ENCODE data around the gene ST6GAL2. TPM values are rescaled to one million over a fixed set of nuclear protein-coding genes. Genes with fewer than 3 reads are reported as not detected.

The ST6GAL2 gene
- polyA plus RNA-seq, 1 of the 3 experiments (the other 2 are of a cell fraction) = 0.77 TPM

DNA sequence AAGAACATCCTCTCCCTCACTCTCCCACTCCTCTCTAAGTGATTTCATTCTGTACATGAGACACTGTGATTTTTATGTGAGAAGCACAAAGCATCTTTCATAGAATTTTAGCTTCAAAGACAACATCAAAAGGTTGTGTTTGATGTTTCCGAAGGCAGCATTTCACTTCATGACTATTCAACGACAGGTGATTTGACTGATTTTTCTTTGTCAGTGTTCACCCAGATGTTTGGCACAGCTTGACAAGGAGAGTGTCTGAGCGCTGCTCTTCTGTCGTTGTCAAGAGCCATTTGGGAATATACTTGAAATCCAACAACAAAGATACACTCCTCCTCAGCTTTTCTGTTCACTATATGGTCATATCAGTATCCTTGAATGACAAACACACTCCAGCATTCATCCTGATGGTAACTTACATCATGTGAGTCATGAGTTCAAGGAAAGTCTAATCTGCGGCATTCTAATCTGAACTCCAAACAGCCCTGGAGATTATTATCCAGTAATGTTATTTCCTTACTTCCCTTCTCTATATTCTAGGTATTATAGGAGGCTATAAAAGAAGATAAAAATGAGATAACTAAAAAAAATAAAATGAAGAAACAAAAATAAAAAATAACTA, 45.9 kb upstream of the ST6GAL2 start:
- Histone ChIP-seq H3K9me3 (no peaks in the 10 kb centered on the region), H3K79me2 (ENCODE audit: insufficient read depth) (no peaks in the 10 kb centered on the region), H3K27ac (ENCODE audit: low read depth in 2 of 2, low read length in 1 of 2) (no peak overlapping the region), H3K4me3 (ENCODE audit: low read depth in 2 of 2, low read length in 1 of 2) (no peak overlapping the region), H3K9me2 (no peaks in the 10 kb centered on the region), H3K4me1 (ENCODE audit: control insufficient read depth in 1 of 2, insufficient read depth in 2 of 2, low read depth in 1 of 2, low read length in 1 of 2) (no peaks in the 10 kb centered on the region), H3K4me2 (no peak overlapping the region), H3K27me3 (ENCODE audit: insufficient read depth) (no peaks in the 10 kb centered on the region), H2AFZ (ENCODE audit: low read depth) (no peak overlapping the region), H3F3A (replicated peaks; ENCODE audit: insufficient read depth) (no peaks in the 10 kb centered on the region), H3K9ac (no peak overlapping the region), H3K36me3 (replicated peaks in 1 of 2; ENCODE audit: control insufficient read depth in 1 of 2, insufficient read depth in 2 of 2, low read length in 1 of 2) (no peaks in the 10 kb centered on the region), H4K20me1 (ENCODE audit: insufficient read depth) (no peaks in the 10 kb centered on the region)
- ChIA-PET POLR2A (no interaction called here), CTCF (no interaction called here)
- TF ChIP-seq RXRA (IDR thresholded peaks at IDR 0.05; ENCODE audit: borderline replicate concordance, low read depth) = no peak
- DNase-seq = no peak
- 75% methylated on average over 5 of the region's 5 CpGs for WGBS (ENCODE audit: low lambda C conversion rate)

DNA sequence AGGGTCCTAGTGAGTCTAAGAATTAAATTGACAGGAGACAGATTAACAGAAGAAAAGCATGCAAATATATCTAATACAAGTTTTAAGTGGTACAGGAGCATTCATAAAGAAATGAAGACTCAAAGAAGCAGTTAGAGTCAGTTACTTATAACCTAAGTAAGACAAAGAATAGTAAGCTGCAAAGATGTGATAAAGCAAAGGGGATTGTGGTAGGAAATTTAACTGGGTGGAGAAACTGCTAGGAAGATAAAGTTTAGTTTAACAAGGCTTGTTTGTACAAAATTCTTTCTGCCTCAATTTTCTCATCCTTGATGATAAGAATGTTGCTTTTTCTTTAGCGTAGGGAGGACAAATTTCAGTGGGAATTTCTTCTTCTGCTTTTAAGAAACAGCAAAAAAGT, 35.5 kb upstream of the ST6GAL2 start:
- Histone ChIP-seq H3K4me3 (ENCODE audit: low read depth in 2 of 2, low read length in 1 of 2) (no peak overlapping the region), H3K4me1 (ENCODE audit: control insufficient read depth in 1 of 2, insufficient read depth in 2 of 2, low read depth in 1 of 2, low read length in 1 of 2) (no peaks in the 10 kb centered on the region), H3K4me2 (no peak overlapping the region), H3F3A (replicated peaks; ENCODE audit: insufficient read depth) (no peaks in the 10 kb centered on the region), H3K27ac (ENCODE audit: low read depth in 2 of 2, low read length in 1 of 2) (no peak overlapping the region), H3K79me2 (ENCODE audit: insufficient read depth) (no peaks in the 10 kb centered on the region), H3K36me3 (replicated peaks in 1 of 2; ENCODE audit: control insufficient read depth in 1 of 2, insufficient read depth in 2 of 2, low read length in 1 of 2) (no peaks in the 10 kb centered on the region), H3K9me3 (no peaks in the 10 kb centered on the region), H3K9ac (no peak overlapping the region), H3K9me2 (no peaks in the 10 kb centered on the region), H3K27me3 (ENCODE audit: insufficient read depth) (no peaks in the 10 kb centered on the region), H2AFZ (ENCODE audit: low read depth) (no peak overlapping the region), H4K20me1 (ENCODE audit: insufficient read depth) (no peaks in the 10 kb centered on the region)
- TF ChIP-seq YY1 (IDR thresholded peaks at IDR 0.05; ENCODE audit: low read depth) = no peak
- no peak for TF ChIP-seq CHD2 (IDR thresholded peaks at IDR 0.05; ENCODE audit: low read length, partially characterized antibody)
- TF ChIP-seq TAF1 (IDR thresholded peaks at IDR 0.05; ENCODE audit: borderline replicate concordance, low read depth, low read length) = no peak
- TF ChIP-seq SMC3 (IDR thresholded peaks at IDR 0.05; ENCODE audit: low read depth, low read length) = no peak
- no peak for TF ChIP-seq MAX (IDR thresholded peaks at IDR 0.05; ENCODE audit: low read depth)
- TF ChIP-seq, protein P1, sequence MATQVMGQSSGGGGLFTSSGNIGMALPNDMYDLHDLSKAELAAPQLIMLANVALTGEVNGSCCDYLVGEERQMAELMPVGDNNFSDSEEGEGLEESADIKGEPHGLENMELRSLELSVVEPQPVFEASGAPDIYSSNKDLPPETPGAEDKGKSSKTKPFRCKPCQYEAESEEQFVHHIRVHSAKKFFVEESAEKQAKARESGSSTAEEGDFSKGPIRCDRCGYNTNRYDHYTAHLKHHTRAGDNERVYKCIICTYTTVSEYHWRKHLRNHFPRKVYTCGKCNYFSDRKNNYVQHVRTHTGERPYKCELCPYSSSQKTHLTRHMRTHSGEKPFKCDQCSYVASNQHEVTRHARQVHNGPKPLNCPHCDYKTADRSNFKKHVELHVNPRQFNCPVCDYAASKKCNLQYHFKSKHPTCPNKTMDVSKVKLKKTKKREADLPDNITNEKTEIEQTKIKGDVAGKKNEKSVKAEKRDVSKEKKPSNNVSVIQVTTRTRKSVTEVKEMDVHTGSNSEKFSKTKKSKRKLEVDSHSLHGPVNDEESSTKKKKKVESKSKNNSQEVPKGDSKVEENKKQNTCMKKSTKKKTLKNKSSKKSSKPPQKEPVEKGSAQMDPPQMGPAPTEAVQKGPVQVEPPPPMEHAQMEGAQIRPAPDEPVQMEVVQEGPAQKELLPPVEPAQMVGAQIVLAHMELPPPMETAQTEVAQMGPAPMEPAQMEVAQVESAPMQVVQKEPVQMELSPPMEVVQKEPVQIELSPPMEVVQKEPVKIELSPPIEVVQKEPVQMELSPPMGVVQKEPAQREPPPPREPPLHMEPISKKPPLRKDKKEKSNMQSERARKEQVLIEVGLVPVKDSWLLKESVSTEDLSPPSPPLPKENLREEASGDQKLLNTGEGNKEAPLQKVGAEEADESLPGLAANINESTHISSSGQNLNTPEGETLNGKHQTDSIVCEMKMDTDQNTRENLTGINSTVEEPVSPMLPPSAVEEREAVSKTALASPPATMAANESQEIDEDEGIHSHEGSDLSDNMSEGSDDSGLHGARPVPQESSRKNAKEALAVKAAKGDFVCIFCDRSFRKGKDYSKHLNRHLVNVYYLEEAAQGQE (IDR thresholded peaks at IDR 0.05; ENCODE audit: low read depth, low read length) = no peak
- no peak for TF ChIP-seq ZBTB33 (IDR thresholded peaks at IDR 0.05; ENCODE audit: borderline replicate concordance, low read depth)
- no peak for TF ChIP-seq TEAD4 (IDR thresholded peaks at IDR 0.05; ENCODE audit: borderline replicate concordance, insufficient read depth)
- TF ChIP-seq, protein P2, sequence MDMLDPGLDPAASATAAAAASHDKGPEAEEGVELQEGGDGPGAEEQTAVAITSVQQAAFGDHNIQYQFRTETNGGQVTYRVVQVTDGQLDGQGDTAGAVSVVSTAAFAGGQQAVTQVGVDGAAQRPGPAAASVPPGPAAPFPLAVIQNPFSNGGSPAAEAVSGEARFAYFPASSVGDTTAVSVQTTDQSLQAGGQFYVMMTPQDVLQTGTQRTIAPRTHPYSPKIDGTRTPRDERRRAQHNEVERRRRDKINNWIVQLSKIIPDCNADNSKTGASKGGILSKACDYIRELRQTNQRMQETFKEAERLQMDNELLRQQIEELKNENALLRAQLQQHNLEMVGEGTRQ (IDR thresholded peaks at IDR 0.05; ENCODE audit: borderline replicate concordance, low read depth, low read length) = no peak
- no peak for TF ChIP-seq GABPA (IDR thresholded peaks at IDR 0.05; ENCODE audit: low read depth)
- TF ChIP-seq MXI1 (IDR thresholded peaks at IDR 0.05; ENCODE audit: low read depth, low read length) = no peak
- TF ChIP-seq ELF1 (IDR thresholded peaks at IDR 0.05) = no peak
- no peak for TF ChIP-seq GATA2 (CRISPR knock-in tag; IDR thresholded peaks at IDR 0.05)
- no peak for TF ChIP-seq EZH2phosphoT487 (IDR thresholded peaks at IDR 0.05; ENCODE audit: borderline replicate concordance, low read depth)
- TF ChIP-seq IRF3 (IDR thresholded peaks at IDR 0.05; ENCODE audit: low read depth, low read length) = no peak
- TF ChIP-seq RXRA (IDR thresholded peaks at IDR 0.05; ENCODE audit: borderline replicate concordance, low read depth) = no peak
- no peak for TF ChIP-seq TCF12 (IDR thresholded peaks at IDR 0.05)
- TF ChIP-seq RAD21 (IDR thresholded peaks at IDR 0.05; ENCODE audit: low read length) = no peak
- no peak for TF ChIP-seq EP300 (IDR thresholded peaks at IDR 0.05; ENCODE audit: borderline replicate concordance in 1 of 2, low read depth in 1 of 2, low read length in 1 of 2)
- TF ChIP-seq FOXM1 (IDR thresholded peaks at IDR 0.05; ENCODE audit: low read depth) = no peak
- ChIA-PET CTCF (no interaction called here), POLR2A (no interaction called here)
- WGBS (ENCODE audit: low lambda C conversion rate) = 50% methylated on average over 1 of the region's 1 CpG
- DNase-seq = no peak
